ENCODE measurements around the gene MTRR.
"Not testable (repeated sequence)": the region's sequence is repeated elsewhere in the genome, so short reads cannot be mapped to it uniquely, and the experiment has no call there.

The MTRR gene

DNA sequence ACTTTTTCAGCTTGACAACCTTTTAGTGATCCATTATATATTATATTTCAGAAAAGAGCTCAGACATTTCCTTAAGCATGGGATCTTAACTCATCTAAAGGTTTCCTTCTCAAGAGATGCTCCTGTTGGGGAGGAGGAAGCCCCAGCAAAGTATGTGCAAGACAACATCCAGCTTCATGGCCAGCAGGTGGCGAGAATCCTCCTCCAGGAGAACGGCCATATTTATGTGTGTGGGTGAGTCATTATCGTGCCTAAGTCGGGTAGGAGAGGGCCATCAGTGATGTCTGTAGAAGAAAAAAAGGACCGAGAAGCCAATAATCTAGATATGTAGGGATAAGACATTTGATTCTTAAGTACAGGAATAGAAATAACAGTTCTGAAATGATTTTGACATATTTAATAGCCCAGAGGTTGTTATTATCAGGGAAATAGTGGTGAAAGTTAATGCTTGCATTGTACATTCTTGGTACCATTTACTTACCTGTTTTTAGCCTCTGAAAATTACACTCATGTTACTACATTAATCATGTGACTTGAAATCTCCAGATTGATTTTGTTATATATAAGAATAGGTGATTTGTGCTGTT is 28.2 kb downstream of the MTRR start:
- DNase-seq (ENCODE audit: low spot score), result peak; percentile 27

GRCh38 chr5:7902201-7902600 is 33.3 kb downstream of the MTRR start:
- DNase-seq (ENCODE audit: low spot score), result no peak

DNA sequence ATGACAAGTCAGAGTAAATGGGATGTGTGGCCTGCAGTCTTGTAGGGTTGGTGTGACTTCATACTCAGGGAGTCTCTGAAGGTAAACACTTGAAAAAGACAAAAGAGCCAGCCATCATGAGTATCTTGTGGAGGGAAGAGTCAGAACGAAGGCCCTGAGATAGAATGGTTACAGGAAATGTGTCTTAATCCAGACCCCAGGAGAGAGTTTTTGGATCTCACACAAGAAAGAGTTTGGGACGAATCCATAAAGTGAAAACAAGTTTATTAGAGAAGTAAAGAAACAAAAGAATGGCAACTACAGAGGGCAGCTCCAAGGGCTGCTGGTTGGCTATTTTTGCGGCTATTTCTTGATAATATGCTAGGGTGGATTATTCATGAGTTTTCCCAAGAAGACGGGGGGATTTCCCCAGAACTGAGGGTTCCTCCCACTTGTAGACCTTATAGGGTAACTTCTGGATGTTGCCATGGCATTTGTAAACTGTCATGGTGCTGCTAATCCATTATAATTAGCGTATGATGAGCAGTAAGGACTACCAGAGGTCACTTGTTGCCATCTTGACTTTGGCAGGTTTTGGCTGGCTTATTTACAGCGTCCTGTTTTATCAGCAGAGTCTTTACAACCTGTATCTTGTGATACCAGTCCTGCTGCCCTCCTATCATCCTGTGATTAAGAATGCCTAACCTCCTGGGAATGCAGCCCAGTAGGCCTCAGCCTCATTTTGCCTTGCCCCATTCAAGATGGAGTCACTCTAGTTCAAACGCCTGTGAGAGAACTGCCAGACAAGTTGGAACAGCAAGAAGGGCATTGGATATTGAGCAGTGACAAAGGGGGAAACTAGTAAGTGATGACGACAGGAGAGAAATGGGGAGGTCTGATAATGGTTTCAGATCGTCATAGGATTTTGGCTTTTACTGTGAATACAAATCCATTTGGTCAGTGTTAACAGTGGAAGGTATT is 34.0 kb downstream of the MTRR start:
- DNase-seq (ENCODE audit: low spot score), result no peak

- no peak for DNase-seq (ENCODE audit: low spot score)
Measured at GRCh38 chr5:7904170-7904569, 35.2 kb downstream of the MTRR start.

GRCh38 chr5:7907612-7908011 is 38.7 kb downstream of the MTRR start:
- no peak for DNase-seq (ENCODE audit: low spot score)

GRCh38 chr5:7908317-7908716 is 39.4 kb downstream of the MTRR start:
- no peak for DNase-seq (ENCODE audit: low spot score)

- no peak for DNase-seq (ENCODE audit: low spot score)
Measured at GRCh38 chr5:7910738-7911428, 41.9 kb downstream of the MTRR start.

GRCh38 chr5:7911429-7911771 is 42.5 kb downstream of the MTRR start:
- not testable (repeated sequence) for DNase-seq (ENCODE audit: low spot score)

DNA sequence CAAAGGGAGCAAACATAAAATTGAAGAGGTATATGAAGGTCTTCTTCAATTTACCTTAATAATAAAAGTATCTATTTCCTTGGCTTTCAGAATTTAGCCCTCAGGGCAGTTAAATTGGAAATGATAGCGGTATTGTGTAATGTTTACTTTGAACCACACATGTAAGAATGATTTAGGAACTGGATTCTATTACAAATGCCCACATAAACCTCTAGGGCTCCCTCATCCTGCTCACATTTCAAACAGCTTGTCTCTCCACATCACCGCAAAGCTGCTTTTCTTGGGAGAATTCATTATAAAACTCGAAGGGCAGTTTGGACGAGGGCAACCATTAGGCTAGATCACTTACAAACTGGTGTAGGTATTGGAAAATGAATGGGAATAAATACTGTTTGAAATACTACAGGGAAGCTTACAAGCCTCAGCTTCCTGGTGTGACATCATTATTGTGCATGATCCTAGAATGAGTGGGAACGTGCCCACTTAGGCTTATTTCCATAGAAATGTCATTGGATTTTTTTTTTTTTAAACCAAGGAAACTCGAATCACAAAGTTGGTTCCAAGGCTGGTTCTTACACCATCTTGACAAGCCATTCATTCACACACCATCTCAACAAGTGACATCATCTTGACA is 47.3 kb downstream of the MTRR start:
- DNase-seq (ENCODE audit: low spot score), result no peak

GRCh38 chr5:7917130-7918123 is 48.5 kb downstream of the MTRR start:
- DNase-seq (ENCODE audit: low spot score), result no peak

GRCh38 chr5:7925961-7926695 is 57.2 kb downstream of the MTRR start:
- no peak for DNase-seq (ENCODE audit: low spot score)

GRCh38 chr5:7926720-7927119 is 57.8 kb downstream of the MTRR start:
- no peak for DNase-seq (ENCODE audit: low spot score)

DNA sequence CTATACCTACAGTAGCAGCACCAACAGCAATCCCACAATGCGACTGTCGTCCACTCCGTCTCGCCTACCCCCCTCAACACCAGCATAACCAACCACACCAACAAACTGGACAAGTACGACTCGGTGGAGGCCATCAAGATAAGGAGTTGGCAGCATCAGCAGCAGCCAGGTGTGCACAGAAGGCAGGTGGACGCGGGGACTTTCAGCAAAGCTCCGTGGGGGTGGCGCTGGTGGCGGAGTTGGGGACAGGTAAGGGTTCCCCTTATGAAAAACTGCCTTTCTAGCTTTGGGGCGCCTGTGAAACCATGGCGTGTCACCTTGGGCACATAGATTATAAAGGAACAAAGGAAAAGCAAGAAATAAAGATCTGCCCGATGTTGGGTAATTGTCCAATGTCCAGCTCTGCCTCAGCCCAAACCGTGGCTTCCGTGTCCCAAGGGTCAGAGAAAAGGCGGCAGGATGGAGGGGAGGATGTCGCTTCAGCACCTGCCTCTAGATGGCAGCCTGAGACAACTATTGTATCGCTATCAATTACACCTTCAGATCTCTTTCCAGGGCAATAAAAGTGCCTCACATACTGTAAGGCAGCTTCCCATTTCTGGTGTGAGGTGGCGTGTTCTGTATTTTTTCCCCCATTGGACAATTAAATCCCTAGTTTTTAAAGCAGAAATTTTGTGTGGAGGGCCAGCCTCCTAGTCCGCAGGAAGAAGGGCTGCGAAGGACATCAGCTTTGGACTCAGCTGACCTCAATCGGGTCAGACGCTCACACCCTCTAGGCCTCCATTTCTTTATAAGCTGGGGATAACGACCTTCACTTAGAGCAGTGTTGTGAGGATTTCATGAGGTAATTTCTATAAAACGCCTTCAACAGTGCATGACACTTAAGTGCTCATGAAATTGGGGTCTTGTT is 58.8 kb downstream of the MTRR start:
- peak; percentile 22 for DNase-seq (ENCODE audit: low spot score)

GRCh38 chr5:7930011-7930410 is 61.1 kb downstream of the MTRR start:
- DNase-seq (ENCODE audit: low spot score), result no peak

- DNase-seq (ENCODE audit: low spot score), result no peak
Measured at GRCh38 chr5:7941692-7942091, 72.7 kb downstream of the MTRR start.

GRCh38 chr5:7947301-7947700 is 78.4 kb downstream of the MTRR start:
- no peak for DNase-seq (ENCODE audit: low spot score)

Data from hematopoietic multipotent progenitor cell treated with erythropoietin and hydrocortisone succinate and interleukin-3 and kit ligand, for 17 days (in vitro differentiated cells).